HL-60/S4 treated with retinoic acid at 250 ng/mL for 4 days and 3 days (cell line): ENCODE results near the gene TMED4.

Source experiments
- in situ Hi-C: fragments of 300-500 bp; cut with MboI; formaldehyde crosslinking; loops from 2 replicates; pipeline ENCODE4 v1.7.0; 2022; ENCODE audit warnings: low sequenced_read_pairs

TMED4 gene

GRCh38 chr7:44541028-44541869, 40.8 kb downstream of the TMED4 start, which contains the start of gene NPC1L1:
Gene NPC1L1, minus strand, starts transcription at chr7:44541330. Its CDS starts 71 bp downstream, at chr7:44541259.
- in situ Hi-C loops, result no loop called here

- in situ Hi-C loops, result no loop called here
Observed at GRCh38 chr7:44540592-44541027, 41.4 kb downstream of the TMED4 start.

DNA sequence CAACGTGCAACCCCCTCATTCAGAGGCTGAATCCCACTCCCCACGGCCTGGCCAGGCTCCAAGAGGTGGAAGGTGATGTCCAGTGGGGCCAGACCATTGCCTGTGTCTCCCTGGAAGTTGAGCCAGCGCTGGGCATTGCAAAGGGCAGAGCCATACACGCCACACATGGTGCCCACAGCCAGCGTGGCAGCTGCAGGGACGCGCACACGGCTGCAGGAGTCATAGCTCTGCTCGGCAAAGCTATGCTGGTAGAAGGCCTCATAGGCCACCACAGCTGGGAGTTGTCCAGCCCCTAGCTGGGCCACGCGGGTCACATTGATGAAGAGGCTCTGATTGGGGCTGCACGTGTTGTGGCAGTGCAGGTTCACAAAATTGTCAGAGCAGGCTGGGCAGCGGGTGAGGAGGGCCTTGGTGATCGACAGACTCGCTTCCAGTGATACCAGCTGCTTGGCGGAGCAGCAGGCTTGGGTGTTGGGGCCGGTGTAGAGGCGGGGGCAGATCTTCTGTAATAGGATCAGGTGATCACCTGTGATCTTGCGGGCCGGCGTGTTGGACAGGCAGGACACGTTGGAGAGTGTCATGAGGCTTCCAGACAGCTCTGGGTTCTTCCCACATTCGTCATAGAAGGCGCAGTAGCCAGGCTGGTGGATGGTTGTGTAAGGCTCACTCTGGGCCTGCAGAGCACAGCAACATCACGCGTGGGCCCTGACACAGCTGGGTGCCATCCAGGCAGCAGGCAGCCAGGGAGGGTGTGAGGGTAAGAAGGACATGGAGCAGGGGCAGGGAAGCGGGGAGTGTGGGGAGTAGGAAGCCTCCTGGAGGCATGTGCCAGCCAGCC, 42.1 kb downstream of the TMED4 start:
- in situ Hi-C loops, result no loop called here

- in situ Hi-C loops, result no loop called here
Observed at GRCh38 chr7:44538798-44539668, 43.0 kb downstream of the TMED4 start.

- in situ Hi-C loops, result no loop called here
Observed at GRCh38 chr7:44538093-44538797, 43.8 kb downstream of the TMED4 start.

DNA sequence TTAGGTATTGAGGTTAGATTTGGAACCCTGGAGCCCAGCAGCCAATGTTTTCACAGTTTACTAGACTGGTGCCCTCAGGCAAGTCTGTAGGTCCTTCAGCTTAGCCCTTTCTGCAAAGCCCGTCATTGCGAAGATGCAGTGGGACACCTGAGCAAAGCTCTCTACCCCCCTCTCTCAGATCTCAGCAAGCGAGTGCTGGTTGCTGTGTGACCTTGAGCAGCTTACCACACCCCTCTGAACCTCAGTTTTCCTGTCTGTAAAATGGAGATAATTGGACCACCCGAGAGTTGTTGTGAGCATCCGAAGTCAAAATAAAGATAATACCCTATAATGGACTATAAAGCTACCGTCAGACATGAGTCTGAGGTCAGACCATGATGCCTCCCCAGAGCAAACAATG, 44.6 kb downstream of the TMED4 start:
- in situ Hi-C loops, result no loop called here

DNA sequence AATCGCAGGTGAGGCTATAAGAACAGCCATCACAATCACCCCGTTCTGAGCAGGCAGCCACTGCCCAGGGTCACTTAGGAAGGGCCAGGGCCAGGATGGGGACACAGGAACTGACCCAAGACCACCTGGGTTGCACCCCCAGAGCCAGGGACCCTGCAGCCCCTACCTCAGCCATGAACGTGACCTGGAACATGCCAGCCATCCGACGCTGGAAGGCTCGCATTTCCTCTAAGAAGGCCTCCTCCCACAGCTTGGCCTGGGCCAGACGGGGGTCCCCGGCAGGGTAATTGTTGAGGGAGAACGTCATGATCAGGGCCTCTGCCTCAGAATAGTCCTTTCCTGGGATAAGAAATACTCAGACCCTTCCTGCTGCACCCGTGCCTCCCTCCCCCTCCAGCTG, 45.9 kb downstream of the TMED4 start:
- in situ Hi-C loops, result no loop called here

DNA sequence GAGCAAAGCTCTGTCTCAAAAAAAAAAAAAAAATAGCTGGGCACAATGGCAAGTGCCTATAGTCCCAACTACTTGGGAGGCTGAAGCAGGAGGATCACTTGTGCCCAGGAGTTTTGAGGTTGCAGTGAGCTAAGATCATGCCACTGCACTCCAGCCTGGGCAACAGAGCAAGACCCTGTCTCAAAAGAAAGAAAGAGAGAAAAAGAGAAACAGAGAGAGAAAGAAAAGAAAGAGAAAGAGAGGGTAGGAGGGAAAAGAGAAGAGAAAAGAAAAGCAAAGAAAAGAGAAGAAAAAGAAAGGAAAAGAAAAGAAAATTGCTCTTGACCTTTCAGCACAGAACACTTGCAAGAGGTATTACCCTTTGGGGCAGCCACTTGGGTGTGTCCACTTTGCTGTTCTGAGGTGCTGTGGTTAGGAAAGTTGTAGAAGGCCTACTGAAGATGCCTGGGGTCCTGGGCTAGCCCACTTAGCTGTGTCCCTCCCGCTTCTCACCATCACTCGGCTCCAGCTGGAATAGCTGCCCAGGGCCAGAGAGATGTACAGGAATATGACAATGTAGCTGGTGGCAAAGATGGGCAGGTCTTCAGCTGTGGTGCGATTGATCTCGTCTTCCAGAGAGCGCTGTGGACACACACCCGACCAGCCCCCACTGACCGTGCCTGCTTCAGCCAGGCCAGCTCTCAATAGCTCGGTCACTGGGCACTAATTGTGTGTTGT, 46.5 kb downstream of the TMED4 start:
- in situ Hi-C loops, result no loop called here

DNA sequence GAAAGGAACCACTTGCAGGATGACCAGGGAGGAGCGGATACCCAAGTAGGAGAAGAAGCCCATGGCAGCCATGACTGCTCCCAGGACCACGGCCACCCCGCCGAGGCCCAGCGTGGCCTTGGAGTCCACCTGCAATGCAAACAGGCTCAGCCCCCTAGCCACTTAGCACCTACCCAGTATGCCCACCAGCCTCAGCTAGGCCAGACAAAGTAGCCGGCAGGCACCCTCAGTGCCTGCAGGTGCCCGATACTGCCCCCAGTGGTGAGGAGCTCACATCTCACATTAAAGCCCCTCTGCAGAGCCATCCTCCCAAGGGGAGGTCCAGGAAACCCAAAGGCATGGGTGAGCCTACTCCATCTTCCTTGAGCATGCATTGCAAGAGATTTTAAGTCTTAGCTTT, 47.5 kb downstream of the TMED4 start:
- in situ Hi-C loops, result no loop called here

GRCh38 chr7:44534087-44534486, 47.9 kb downstream of the TMED4 start:
- in situ Hi-C loops, result no loop called here

GRCh38 chr7:44533301-44534055, 48.6 kb downstream of the TMED4 start:
- in situ Hi-C loops, result no loop called here

DNA sequence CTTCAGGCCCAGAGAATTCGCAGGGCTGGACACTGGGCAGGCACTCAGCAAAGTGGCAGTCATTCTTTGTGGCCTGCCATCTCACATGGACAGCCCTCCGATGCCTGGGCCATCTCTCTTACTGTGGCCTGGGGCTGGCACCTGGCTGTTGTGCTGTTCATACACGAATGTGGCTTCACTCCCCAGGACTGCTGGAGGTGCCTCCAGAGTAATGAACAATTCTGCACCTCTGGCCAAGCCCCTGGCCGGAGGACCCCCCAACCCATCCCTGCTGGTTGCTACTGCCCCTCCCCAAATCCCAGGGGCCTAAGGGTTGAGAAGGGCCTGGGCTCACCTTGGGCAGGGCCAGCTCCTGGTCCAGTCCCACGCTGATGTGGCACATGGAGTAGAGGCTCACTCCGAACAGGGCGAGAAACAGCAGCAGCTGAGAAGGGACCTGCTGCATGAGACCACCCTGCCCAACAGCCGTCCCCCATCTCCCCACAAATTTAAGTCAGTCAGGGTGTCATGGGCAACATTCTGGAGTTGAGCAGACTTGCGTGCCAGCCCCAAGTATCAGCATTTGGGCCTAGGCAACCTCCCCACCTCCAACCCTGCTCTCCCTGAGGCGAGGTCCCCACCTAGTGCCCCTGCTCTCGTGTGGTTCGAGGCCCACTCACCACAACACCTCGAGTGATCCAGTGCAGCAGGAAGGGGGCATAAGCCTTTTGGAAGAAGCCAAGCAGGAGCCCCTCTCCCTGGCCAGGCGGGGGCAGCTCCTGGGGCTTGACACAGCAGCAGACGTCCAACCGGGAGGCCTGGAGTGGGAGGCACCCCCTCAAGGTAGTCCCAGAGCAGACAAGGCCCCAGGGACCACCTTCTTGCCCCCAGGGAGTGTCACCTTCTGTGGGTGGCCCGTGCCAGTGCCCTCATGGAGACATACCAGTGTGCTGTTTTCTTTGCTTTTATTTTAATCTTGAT, 50.3 kb downstream of the TMED4 start:
- in situ Hi-C loops, result no loop called here

GRCh38 chr7:44530990-44531389, 51.0 kb downstream of the TMED4 start:
- in situ Hi-C loops, result no loop called here
